Right cardiac atrium (tissue), 5 donors: ENCODE measurements around the gene FAM186B. TPM values are rescaled to one million over a fixed set of nuclear protein-coding genes. Genes with fewer than 3 reads are reported as not detected.
"Not testable (repeated sequence)": the region's sequence is repeated elsewhere in the genome, so short reads cannot be mapped to it uniquely, and the experiment has no call there.

Experiments
- ATAC-seq, 2 donors: fragments of 200-7000 bp; cut with Tn5 transposase; one replicate each; pipeline versions ENCODE4 v1.8.0 to v1.9.1; 2020; ENCODE audit warnings: moderate library complexity in 2 of 2, mild to moderate bottlenecking in 1 of 2
- DNase-seq, 3 donors: peaks; one replicate each; pipeline ENCODE4 v3.0.0-alpha.2; 2020
- H3K27ac ChIP-seq: one replicate; pipeline ENCODE4 v1.5.1; 2013; ENCODE audit warnings: mild to moderate bottlenecking, low read length, control low read depth, moderate library complexity
- H3K27me3 ChIP-seq: one replicate; pipeline ENCODE4 v1.6.1; 2013; ENCODE audit not compliant: control insufficient read depth, insufficient read depth
- H3K4me1 ChIP-seq: one replicate; pipeline ENCODE4 v1.6.1; 2013; ENCODE audit warnings: low read length; ENCODE audit not compliant: control insufficient read depth, insufficient read depth
- H3K4me3 ChIP-seq: one replicate; pipeline ENCODE4 v1.5.1; 2013; ENCODE audit warnings: low read length, control low read depth
- H3K9me3 ChIP-seq: one replicate; pipeline ENCODE4 v1.6.1; 2013; ENCODE audit warnings: low read length; ENCODE audit not compliant: control insufficient read depth
- WGBS: extraction: QIAGEN DNeasy Blood & Tissue Kit; methylation state at CpG from one replicate; pipeline ENCODE4 v1.1.7; 2013; 5-methylcytosine and 5-hydroxymethylcytosine counted together
- intact Hi-C, 4 donors: fragments of 100-400 bp; cut with DNase I; formaldehyde crosslinking; loops; one replicate each; pipeline versions ENCODE4 v1.11.0 to v1.14.0; 2022 to 2023
- long read RNA-seq, 4 donors: library from polyadenylated mRNA; unstranded; transcript quantifications; one replicate each; pipeline ENCODE4 v2.0.0, GENCODE V29; 2020 to 2021
- polyA plus RNA-seq: library from polyadenylated mRNA; stranded (reverse); fragments of 200-250 nt; gene quantifications from one replicate; pipeline ENCODE4 v1.2.3, GENCODE V29; 2013
- total RNA-seq, 4 donors: library from RNA; stranded (reverse); fragmentation: NEBNext Ultra II Directional; extraction: Animal tissue kit (Norgen Biotek cat#: 25700); gene quantifications; one replicate each; pipeline ENCODE4 v1.2.1, GENCODE V29; 2021
- donor health status: healthy with polysubstance abuse.
- donor health status: DM: no; HTN: yes; CAD: no.
- donor health status: DM: no; HTN: no; CAD: no.
- donor health status: DM: no; HTN: yes; CAD: no; lungs with severe emphysema.
- donor health status: DM: yes; HTN: yes; CAD: no.

FAM186B gene
- total RNA-seq (under 1 TPM; 0.17 to 0.74 (median 0.43) TPM), polyA plus RNA-seq (0.16 TPM)
- long read RNA-seq, donor 1, partial matches to known transcripts = 0 of 1 reads
- long read RNA-seq, donor 1, other reads (novel, unspliced or antisense) = 1 of 1 reads
- long read RNA-seq, donor 2, partial matches to known transcripts = 0 of 1 reads
- long read RNA-seq, donor 2, other reads (novel, unspliced or antisense) = 1 of 1 reads
- long read RNA-seq, donor 3 = 0 reads
- long read RNA-seq, donor 4 = 0 reads

DNA sequence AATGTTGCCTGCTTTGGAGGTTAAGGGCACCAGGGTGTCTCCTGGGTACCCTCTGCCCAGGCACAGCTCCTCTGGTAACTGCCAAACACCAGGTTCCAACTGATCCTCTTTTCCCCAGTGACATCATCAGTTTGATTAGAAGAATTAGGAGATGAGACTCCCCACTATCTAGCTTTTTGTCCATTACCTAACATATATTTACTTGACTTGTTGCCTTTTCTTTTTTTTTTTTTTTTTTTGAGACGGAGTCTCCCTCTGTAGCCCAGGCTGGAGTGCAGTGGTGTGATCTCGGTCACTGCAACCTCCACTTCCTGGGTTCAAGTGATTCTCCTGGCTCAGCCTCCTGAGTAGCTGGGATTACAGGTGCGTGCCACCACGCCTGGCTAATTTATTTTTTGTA lies at the start of gene FAM186B:
Gene FAM186B, minus strand, starts transcription at position 101 of the 400 bp plus-strand sequence. CDS start 162 bp downstream, outside the sequence.
- DNase-seq, H3K4me1 ChIP-seq, H3K4me3 ChIP-seq, H3K27ac ChIP-seq, intact Hi-C loops, H3K9me3 ChIP-seq, ATAC-seq, H3K27me3 ChIP-seq: not testable (repeated sequence)
- 96% methylated on average over 4 of the region's 4 CpGs for WGBS

GRCh38 chr12:49654715-49655114 lies 49.3 kb upstream of the FAM186B start:
- H3K27me3 ChIP-seq = no peaks in the 10 kb centered on the region
- H3K4me1 ChIP-seq = peaks cover 2% of the 10 kb centered on the region
- DNase-seq (peak in 1 of 3 donors; percentile 22), ATAC-seq (no peak)
- H3K27ac ChIP-seq = no peak overlapping the region
- H3K9me3 ChIP-seq = no peaks in the 10 kb centered on the region
- intact Hi-C loops = loop anchor here in 1 of 4 donors (10.0 kb wide), 1 partner anchor 190 kb away; the partner anchor contains the start of gene BCDIN3D
- 72% methylated on average over 5 of the region's 5 CpGs for WGBS
- H3K4me3 ChIP-seq = no peak overlapping the region

- 95% methylated on average over 4 of the region's 4 CpGs for WGBS
- no peak for DNase-seq
- H3K4me3 ChIP-seq = no peak overlapping the region
Measured at GRCh38 chr12:49652921-49653520, 47.6 kb upstream of the FAM186B start.

DNA sequence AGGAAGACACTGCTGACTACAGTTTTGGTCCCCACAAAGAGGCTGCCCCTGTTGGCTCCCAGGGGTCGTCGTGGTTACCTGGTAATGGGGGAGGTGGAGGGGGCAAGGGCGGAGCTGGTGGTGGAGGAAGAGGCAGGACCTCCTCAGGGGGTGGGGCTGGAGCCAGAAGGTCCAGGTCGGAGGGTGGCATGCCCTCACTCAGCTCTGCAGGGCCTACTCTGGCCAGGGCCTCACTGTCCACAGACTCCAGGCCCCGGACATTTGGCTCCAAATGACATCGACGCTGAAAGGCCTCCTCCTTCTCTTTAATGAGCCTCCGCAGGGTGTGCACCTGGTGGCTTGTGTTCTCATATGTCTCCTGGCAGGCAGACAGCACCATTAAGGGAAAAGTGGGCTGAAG lies 46.4 kb upstream of the FAM186B start:
- intact Hi-C loops = loop anchor here in 1 of 4 donors (10.0 kb wide), 1 partner anchor 193 kb away; the partner anchor contains the start of gene BCDIN3D
- ATAC-seq (no peak), DNase-seq (no peak)
- H3K4me3 ChIP-seq = no peak overlapping the region
- no peak overlapping the region for H3K27ac ChIP-seq
- H3K27me3 ChIP-seq = no peaks in the 10 kb centered on the region
- 77% methylated on average over 8 of the region's 8 CpGs for WGBS
- no peaks in the 10 kb centered on the region for H3K9me3 ChIP-seq
- peaks cover 5% of the 10 kb centered on the region for H3K4me1 ChIP-seq

More at GRCh38 chr12:49652921-49653520, 47.6 kb upstream of the FAM186B start:
- intact Hi-C loops = loop anchor here in 1 of 4 donors (10.0 kb wide), 1 partner anchor 192 kb away; the partner anchor contains the start of gene BCDIN3D
- H3K27me3 ChIP-seq = no peaks in the 10 kb centered on the region
- H3K4me1 ChIP-seq = peaks cover 5% of the 10 kb centered on the region
- no peaks in the 10 kb centered on the region for H3K9me3 ChIP-seq
- no peak for ATAC-seq
- H3K27ac ChIP-seq = no peak overlapping the region

DNA sequence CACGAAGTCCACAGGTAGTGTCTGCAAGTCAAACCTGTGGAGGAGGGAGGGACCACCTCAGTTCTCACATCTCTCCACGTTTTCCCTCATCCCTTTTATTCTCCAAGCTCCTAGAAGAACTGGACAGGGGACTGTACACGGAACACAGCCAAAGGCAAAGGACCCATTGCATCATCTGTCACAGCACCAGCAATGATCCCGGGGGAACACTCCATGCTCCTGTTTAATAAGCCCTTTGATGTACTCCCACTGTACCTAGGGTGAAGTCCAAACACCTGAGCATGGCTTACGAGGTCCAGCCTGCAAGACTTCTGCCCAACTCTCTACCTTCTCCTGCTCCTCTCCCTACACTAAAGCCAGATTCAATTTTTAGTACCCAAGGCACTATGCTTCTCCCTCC lies 44.5 kb upstream of the FAM186B start:
- Histone ChIP-seq H3K27ac (no peak overlapping the region), H3K9me3 (no peaks in the 10 kb centered on the region), H3K4me1 (peaks cover 5% of the 10 kb centered on the region), H3K4me3 (no peak overlapping the region), H3K27me3 (no peaks in the 10 kb centered on the region)
- WGBS = 83% methylated on average over 5 of the region's 5 CpGs
- ATAC-seq = no peak
- intact Hi-C loops = loop anchor here in 1 of 4 donors (10.0 kb wide), 1 partner anchor 195 kb away; the partner anchor contains the start of gene BCDIN3D
- no peak for DNase-seq

GRCh38 chr12:49649445-49649844 lies 44.0 kb upstream of the FAM186B start:
- Histone ChIP-seq H3K4me1 (peaks cover 5% of the 10 kb centered on the region), H3K27me3 (no peaks in the 10 kb centered on the region), H3K4me3 (no peak overlapping the region), H3K9me3 (no peaks in the 10 kb centered on the region), H3K27ac (no peak overlapping the region)
- intact Hi-C loops = no loop called here
- ATAC-seq = no peak
- DNase-seq = no peak
- WGBS = 94% methylated on average over 11 of the region's 11 CpGs

DNA sequence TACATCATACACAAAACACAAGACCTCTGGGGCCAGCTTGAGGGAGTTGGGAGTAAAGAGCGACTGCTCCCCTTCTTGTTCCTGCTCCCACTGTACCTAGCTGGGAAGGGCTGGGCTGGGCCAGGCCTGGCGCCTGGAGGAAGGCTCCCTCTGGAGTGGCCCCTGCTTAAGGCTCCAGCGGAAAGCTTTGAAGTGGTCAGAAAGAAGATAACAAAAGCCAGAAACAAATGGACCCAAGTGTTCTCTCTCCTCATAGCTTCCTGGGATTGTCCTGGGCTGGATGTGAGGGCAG lies 43.2 kb upstream of the FAM186B start:
- no peak for DNase-seq
- Histone ChIP-seq H3K4me1 (peaks cover 5% of the 10 kb centered on the region), H3K27ac (no peak overlapping the region), H3K27me3 (no peaks in the 10 kb centered on the region), H3K9me3 (no peaks in the 10 kb centered on the region), H3K4me3 (no peak overlapping the region)
- 72% methylated on average over 3 of the region's 3 CpGs for WGBS
- ATAC-seq = peak in 1 of 2 donors; percentile 12
- intact Hi-C loops = no loop called here

DNA sequence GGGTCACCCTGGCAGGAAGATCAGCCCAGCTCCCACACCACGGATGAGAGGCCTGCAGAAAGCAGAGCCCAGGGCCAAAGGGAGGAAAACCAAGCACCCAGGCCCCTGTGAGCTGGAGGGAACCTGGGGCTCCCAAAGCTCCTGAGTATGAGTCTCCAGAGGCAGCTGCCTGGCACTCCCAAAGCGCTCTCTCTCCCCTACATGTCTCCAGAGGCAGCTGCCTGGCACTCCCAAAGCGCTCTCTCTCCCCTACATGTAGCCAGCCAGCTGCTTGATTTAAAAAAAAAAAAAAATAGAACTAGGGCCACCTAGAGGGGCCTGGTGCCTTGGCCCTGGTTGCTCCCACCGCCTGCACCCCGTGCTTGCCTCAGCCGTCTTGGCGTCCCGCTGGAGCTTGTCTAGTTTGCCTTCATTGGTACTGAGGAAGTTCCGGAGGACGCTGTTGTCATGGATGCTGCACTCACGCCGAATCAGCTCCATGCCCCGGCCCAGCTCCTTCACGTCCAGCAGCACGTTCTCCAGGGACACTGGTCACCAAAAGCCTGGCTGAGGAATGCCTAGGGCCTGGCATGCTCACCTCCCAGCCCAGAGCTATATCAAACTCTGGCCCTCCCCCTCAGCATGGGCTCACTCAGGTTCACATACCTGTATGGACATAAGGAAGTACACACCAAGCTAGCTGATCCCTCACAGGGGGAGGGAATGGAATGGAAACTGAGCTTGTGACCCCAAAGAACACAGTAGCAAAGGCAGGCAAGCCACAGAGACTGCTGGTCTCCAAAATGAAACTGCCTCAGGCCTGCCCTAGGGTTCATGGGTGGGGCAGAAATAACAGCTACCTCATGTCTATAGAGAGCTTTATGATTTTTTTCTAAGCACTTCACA lies 42.6 kb upstream of the FAM186B start:
- H3K9me3 ChIP-seq = no peaks in the 10 kb centered on the region
- H3K4me1 ChIP-seq = peaks cover 5% of the 10 kb centered on the region
- H3K27me3 ChIP-seq = no peaks in the 10 kb centered on the region
- H3K4me3 ChIP-seq = no peak overlapping the region
- peak overlapping the region; percentile 61 for H3K27ac ChIP-seq
- ATAC-seq = peak in 1 of 2 donors; percentile 15
- intact Hi-C loops = no loop called here
- 68% methylated on average over 15 of the region's 15 CpGs for WGBS
- peak in 1 of 3 donors; percentile 20 for DNase-seq

GRCh38 chr12:49646871-49647654 lies 41.6 kb upstream of the FAM186B start:
- Histone ChIP-seq H3K4me3 (no peak overlapping the region), H3K27me3 (no peaks in the 10 kb centered on the region), H3K9me3 (no peaks in the 10 kb centered on the region), H3K4me1 (peaks cover 5% of the 10 kb centered on the region), H3K27ac (peak overlapping the region; percentile 10)
- ATAC-seq = peak; percentile 28 to 79
- intact Hi-C loops = loop anchor here in 1 of 4 donors (1.0 kb wide), 1 partner anchor 60 kb away; the partner anchor contains the start of gene FMNL3
- 61% methylated on average over 12 of the region's 12 CpGs for WGBS
- peak in 2 of 3 donors; percentile 62 to 68 for DNase-seq

DNA sequence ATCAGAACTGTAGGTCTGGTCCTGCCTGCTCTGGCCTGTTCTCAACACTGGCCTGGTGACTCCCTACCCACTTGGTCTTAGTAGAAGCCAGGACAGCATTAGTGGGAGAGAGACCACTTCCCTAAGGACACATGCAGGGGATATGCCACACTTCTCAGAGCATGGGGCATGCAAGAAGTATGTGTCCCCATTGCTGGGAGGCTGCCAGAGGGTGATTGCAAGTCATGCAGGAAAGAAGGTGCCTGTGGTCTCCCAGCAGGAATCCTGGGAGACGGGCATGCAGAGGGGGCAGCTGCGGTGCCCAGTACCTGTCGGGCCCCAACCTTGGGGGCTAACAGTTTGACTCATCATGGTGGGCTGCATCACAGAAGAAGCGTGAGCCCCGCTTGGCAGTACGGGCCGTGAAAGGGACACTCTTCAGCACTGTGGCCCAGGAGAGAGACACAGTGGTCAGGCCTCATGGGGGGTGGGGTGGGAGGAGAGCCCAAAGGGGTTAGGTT lies 40.9 kb upstream of the FAM186B start:
- DNase-seq (no peak), ATAC-seq (no peak)
- Histone ChIP-seq H3K9me3 (no peaks in the 10 kb centered on the region), H3K4me1 (peaks cover 5% of the 10 kb centered on the region), H3K27ac (no peak overlapping the region), H3K4me3 (no peak overlapping the region), H3K27me3 (no peaks in the 10 kb centered on the region)
- intact Hi-C loops = loop anchor here in 1 of 4 donors (1.0 kb wide), 1 partner anchor 61 kb away; the partner anchor contains the start of gene FMNL3
- WGBS = 89% methylated on average over 7 of the region's 7 CpGs
